Trophoblast cell (in vitro differentiated cells and primary cell): Measurements from ENCODE around the gene PSMG3.
"Not testable (repeated sequence)": the region's sequence is repeated elsewhere in the genome, so short reads cannot be mapped to it uniquely, and the experiment has no call there.

Experiments
- DNase-seq, 2 donors: peaks; one replicate each; pipeline ENCODE4 v3.0.0-alpha.2; 2016
- H2AFZ ChIP-seq: 2 replicates; pipeline ENCODE4 v1.6.1; 2013; ENCODE audit warnings: low read length, moderate library complexity, mild to moderate bottlenecking; ENCODE audit not compliant: insufficient read depth, poor library complexity
- H2AK5ac ChIP-seq: 2 replicates; pipeline ENCODE4 v1.6.1; 2013; ENCODE audit warnings: mild to moderate bottlenecking, low read length
- H2BK120ac ChIP-seq: 2 replicates; pipeline ENCODE4 v1.6.1; 2013; ENCODE audit warnings: low read length, mild to moderate bottlenecking, moderate library complexity; ENCODE audit not compliant: insufficient read depth, poor library complexity
- H2BK12ac ChIP-seq: 2 replicates; pipeline ENCODE4 v1.6.1; 2013; ENCODE audit warnings: mild to moderate bottlenecking, low read length, moderate library complexity
- H2BK5ac ChIP-seq: 2 replicates; pipeline ENCODE4 v1.6.1; 2013; ENCODE audit warnings: low read length, low read depth, moderate library complexity, mild to moderate bottlenecking; ENCODE audit not compliant: poor library complexity
- H3K14ac ChIP-seq: 2 replicates; pipeline ENCODE4 v1.6.1; 2013; ENCODE audit warnings: mild to moderate bottlenecking, low read length
- H3K18ac ChIP-seq: 2 replicates; pipeline ENCODE4 v1.6.1; 2013; ENCODE audit warnings: mild to moderate bottlenecking, low read length
- H3K23ac ChIP-seq: 2 replicates; pipeline ENCODE4 v1.6.1; 2013; ENCODE audit warnings: low read length
- H3K27ac ChIP-seq: 2 replicates; pipeline ENCODE4 v1.5.1; 2013; ENCODE audit warnings: low read depth, mild to moderate bottlenecking, inconsistent platforms, low read length, moderate library complexity
- H3K27me3 ChIP-seq: 2 replicates; pipeline ENCODE4 v1.6.1; 2013; ENCODE audit warnings: inconsistent platforms, mild to moderate bottlenecking, low read length, moderate library complexity; ENCODE audit not compliant: insufficient read depth
- H3K36me3 ChIP-seq, 2 experiments: 1 replicate in 1 of 2; 2 replicates in 1 of 2; pipeline ENCODE4 v1.6.1; 2013; ENCODE audit warnings: low read length in 2 of 2, mild to moderate bottlenecking in 2 of 2, moderate library complexity in 1 of 2; ENCODE audit not compliant: insufficient read depth in 2 of 2, control insufficient read depth in 1 of 2
- H3K4ac ChIP-seq: 2 replicates; pipeline ENCODE4 v1.6.1; 2013; ENCODE audit warnings: low read depth, mild to moderate bottlenecking, low read length, moderate library complexity
- H3K4me1 ChIP-seq, 2 experiments: 1 replicate in 1 of 2; 2 replicates in 1 of 2; pipeline ENCODE4 v1.6.1; 2013; ENCODE audit warnings: low read length in 2 of 2, mild to moderate bottlenecking in 2 of 2, moderate library complexity in 1 of 2; ENCODE audit not compliant: insufficient read depth in 2 of 2, control insufficient read depth in 1 of 2
- H3K4me2 ChIP-seq: 2 replicates; pipeline ENCODE4 v1.6.1; 2013; ENCODE audit warnings: inconsistent platforms, mild to moderate bottlenecking, low read length, moderate library complexity
- H3K4me3 ChIP-seq: 2 replicates; pipeline ENCODE4 v1.5.1; 2013; ENCODE audit warnings: mild to moderate bottlenecking, low read depth, low read length, inconsistent platforms
- H3K79me1 ChIP-seq: one replicate; pipeline ENCODE4 v1.6.1; 2013; ENCODE audit warnings: low read length
- H3K79me2 ChIP-seq: 2 replicates; pipeline ENCODE4 v1.6.1; 2013; ENCODE audit warnings: low read length, mild to moderate bottlenecking; ENCODE audit not compliant: control insufficient read depth, insufficient read depth, poor library complexity
- H3K9ac ChIP-seq: 2 replicates; pipeline ENCODE4 v1.6.1; 2013; ENCODE audit warnings: mild to moderate bottlenecking, low read length
- H3K9me3 ChIP-seq: 2 replicates; pipeline ENCODE4 v1.6.1; 2013; ENCODE audit warnings: low read depth, mild to moderate bottlenecking, control low read depth, inconsistent platforms, low read length; ENCODE audit not compliant: insufficient read depth
- H4K12ac ChIP-seq: 2 replicates; pipeline ENCODE4 v1.6.1; 2013; ENCODE audit warnings: low read depth, mild to moderate bottlenecking, low read length, moderate library complexity
- H4K8ac ChIP-seq: 2 replicates; pipeline ENCODE4 v1.6.1; 2013; ENCODE audit warnings: low read depth, mild to moderate bottlenecking, low read length, moderate library complexity
- H4K91ac ChIP-seq: one replicate; pipeline ENCODE4 v1.6.1; 2013; ENCODE audit warnings: low read depth, mild to moderate bottlenecking, low read length, moderate library complexity
- WGBS: extraction: QIAGEN DNeasy Blood & Tissue Kit; methylation state at CpG from one replicate; pipeline ENCODE4 v1.1.7; 2013; ENCODE audit warnings: missing lambda C conversion rate; ENCODE audit not compliant: insufficient read length, insufficient coverage; ENCODE audit errors: extremely low coverage; 5-methylcytosine and 5-hydroxymethylcytosine counted together

PSMG3 gene

DNA sequence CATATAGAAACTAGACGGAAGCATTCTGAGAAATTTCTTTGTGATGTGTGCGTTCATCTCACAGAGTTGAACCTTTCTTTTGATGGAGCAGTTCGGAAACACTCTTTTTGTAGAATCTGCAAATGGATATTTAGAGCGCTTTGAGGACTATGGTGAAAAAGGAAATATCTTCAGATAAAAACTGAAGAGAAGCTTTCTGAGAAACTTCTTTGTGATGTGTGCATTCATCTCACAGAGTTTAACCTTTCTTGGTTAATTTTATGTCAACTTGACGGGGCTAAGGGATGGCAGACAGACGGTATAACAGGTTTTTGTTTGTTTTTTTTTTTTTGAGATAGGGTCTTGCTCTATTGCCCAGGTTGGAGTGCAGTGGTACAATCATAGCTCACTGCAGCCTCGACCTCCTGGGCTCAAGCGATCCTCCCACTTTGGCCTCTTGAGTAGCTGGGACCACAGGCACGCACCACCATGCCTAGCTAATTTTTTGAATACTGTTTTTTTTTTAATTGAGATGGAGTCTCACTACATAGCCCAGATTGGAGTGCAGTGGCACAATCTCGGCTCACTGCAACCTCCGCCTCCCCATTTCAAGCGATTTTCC lies 50.4 kb downstream of the PSMG3 start:
- not testable (repeated sequence) for H3K79me2 ChIP-seq, H3K4ac ChIP-seq, H3K79me1 ChIP-seq, H4K8ac ChIP-seq, H4K12ac ChIP-seq, H2BK12ac ChIP-seq, H3K4me1 ChIP-seq, H2BK5ac ChIP-seq, H3K23ac ChIP-seq, H3K36me3 ChIP-seq, H3K4me2 ChIP-seq, H3K9me3 ChIP-seq, H3K27ac ChIP-seq, H3K18ac ChIP-seq, H2BK120ac ChIP-seq, H3K14ac ChIP-seq, H3K27me3 ChIP-seq, H3K4me3 ChIP-seq, H2AFZ ChIP-seq, DNase-seq, H3K9ac ChIP-seq, H2AK5ac ChIP-seq, H4K91ac ChIP-seq
- WGBS, result no CpG with 5 or more reads among the region's 12 CpGs
